Tibial nerve (tissue), 4 donors: ENCODE measurements around the gene SLC25A41.

Source experiments
- CTCF ChIP-seq, 5 experiments: fragments of 200-600 bp in 3 of 5; fragments of 450-650 bp in 2 of 5; sonication (generic) in 3 of 5; IDR thresholded peaks; one replicate each; pipeline ENCODE4 v1.5.1; 2016 to 2019; ENCODE audit warnings: antibody characterized with exemption in 5 of 5, mild to moderate bottlenecking in 3 of 5, moderate library complexity in 2 of 5
- EP300 ChIP-seq, 2 donors: sonication (generic); formaldehyde crosslinking; IDR thresholded peaks; one replicate each; pipeline ENCODE4 v1.6.1; 2017; ENCODE audit warnings: antibody characterized with exemption in 2 of 2, mild to moderate bottlenecking in 1 of 2

GRCh38 chr19:6460099-6460884 is 26.7 kb upstream of the SLC25A41 start:
- TF ChIP-seq CTCF (IDR thresholded peaks at IDR 0.05) (peak; percentile 49 to 76 (median 56)), EP300 (IDR thresholded peaks at IDR 0.05) (peak; percentile 31 to 54)
